AG04450 (cell line): ENCODE data around the gene KRTAP10-1. TPM values are rescaled to one million over a fixed set of nuclear protein-coding genes. Genes with fewer than 3 reads are reported as not detected.

Experiments used
- CTCF ChIA-PET: fragments of 300-600, 350-600 bp; formaldehyde crosslinking; extraction: SDS; loops from one replicate; lab custom pipeline; 2022; ENCODE audit warnings: antibody characterized with exemption, inconsistent platforms; lab: Charles Lee
- POLR2A ChIA-PET: fragments of 350-600 bp; formaldehyde crosslinking; extraction: SDS; loops from one replicate; lab custom pipeline; 2021; ENCODE audit warnings: antibody characterized with exemption, inconsistent platforms; lab: Yijun Ruan, JAX
- DNase-seq: peaks from one replicate; pipeline ENCODE4 v3.0.0-alpha.2; 2011; ENCODE audit warnings: low read depth, low spot score
- H3K27ac ChIP-seq: one replicate; pipeline ENCODE4 v1.5.1; 2012; ENCODE audit warnings: low read depth, low read length, control low read depth
- H3K27me3 ChIP-seq: one replicate; pipeline ENCODE4 v1.6.0; 2012; ENCODE audit warnings: low read length; ENCODE audit not compliant: control insufficient read depth, insufficient read depth
- H3K4me3 ChIP-seq: 2 replicates; pipeline ENCODE4 v1.5.1; 2011; ENCODE audit warnings: mild to moderate bottlenecking, low read depth, low read length, control low read depth
- H3K9me3 ChIP-seq: 2 replicates; pipeline ENCODE4 v1.5.1; 2012; ENCODE audit warnings: low read length; ENCODE audit not compliant: control insufficient read depth, insufficient read depth
- CTCF ChIP-seq: IDR thresholded peaks from 2 replicates; pipeline ENCODE4 v1.5.1; 2011; ENCODE audit warnings: low read depth, low read length, control low read depth, inconsistent platforms
- polyA plus RNA-seq: library from polyadenylated mRNA; depleted of rRNA; stranded (reverse); fragments of >200 nt; gene quantifications from 2 replicates; pipeline ENCODE4 v1.2.3, GENCODE V29; 2011

The KRTAP10-1 gene
- polyA plus RNA-seq, 1 experiment, result not detected

- DNase-seq, result no peak
- Histone ChIP-seq H3K27ac (no peak overlapping the region), H3K27me3 (no peaks in the 10 kb centered on the region), H3K4me3 (no peak overlapping the region), H3K9me3 (peaks cover 7% of the 10 kb centered on the region; the same call in 1 of the 2 replicates)
- ChIA-PET POLR2A (no interaction called here), CTCF (interaction anchor here (0.9 to 2.3 kb wide), 4 partner anchors 231 to 282 kb away, joined by 3 to 13 read pairs (median 6); no protein-coding TSS in a partner anchor)
- TF ChIP-seq CTCF, result no peak
Measured at GRCh38 chr21:44511219-44511937, 28.6 kb downstream of the KRTAP10-1 start.

GRCh38 chr21:44510508-44511218 lies 29.3 kb downstream of the KRTAP10-1 start:
- Histone ChIP-seq H3K27me3 (peaks cover 6% of the 10 kb centered on the region), H3K4me3 (no peak overlapping the region), H3K9me3 (peaks cover 3% of the 10 kb centered on the region; the same call in 1 of the 2 replicates), H3K27ac (no peak overlapping the region)
- CTCF ChIA-PET, result interaction anchor here (0.9 to 2.3 kb wide), 4 partner anchors 232 to 283 kb away, joined by 3 to 13 read pairs (median 6); no protein-coding TSS in a partner anchor
- POLR2A ChIA-PET, result no interaction called here
- peak; percentile 57 for TF ChIP-seq CTCF
- no peak for DNase-seq

GRCh38 chr21:44510109-44510507 lies 29.9 kb downstream of the KRTAP10-1 start:
- H3K9me3 ChIP-seq, result peaks cover under 1% of the 10 kb centered on the region; the same call in 1 of the 2 replicates
- ChIA-PET CTCF (interaction anchor here (0.6 to 2.3 kb wide), 5 partner anchors 217 to 283 kb away, joined by 3 to 13 read pairs (median 6); no protein-coding TSS in a partner anchor), POLR2A (no interaction called here)
- TF ChIP-seq CTCF, result no peak
- no peak overlapping the region for H3K27ac ChIP-seq
- H3K27me3 ChIP-seq, result peaks cover 7% of the 10 kb centered on the region
- no peak overlapping the region for H3K4me3 ChIP-seq
- no peak for DNase-seq

- H3K4me3 ChIP-seq, result no peak overlapping the region
- H3K9me3 ChIP-seq, result no peaks in the 10 kb centered on the region; the same call in 1 of the 2 replicates
- POLR2A ChIA-PET, result no interaction called here
- H3K27me3 ChIP-seq, result peaks cover 7% of the 10 kb centered on the region
- no peak for TF ChIP-seq CTCF
- no peak for DNase-seq
- no peak overlapping the region for H3K27ac ChIP-seq
- CTCF ChIA-PET, result interaction anchor here (0.6 to 2.3 kb wide), 4 partner anchors 217 to 284 kb away, joined by 3 to 13 read pairs (median 6); no protein-coding TSS in a partner anchor
Measured at GRCh38 chr21:44509539-44509938, 30.5 kb downstream of the KRTAP10-1 start.
